ENCODE results near the gene RELL2. TPM values are rescaled to one million over a fixed set of nuclear protein-coding genes. Genes with fewer than 3 reads are reported as not detected.

The RELL2 gene
- total RNA-seq, 1 experiment from 2014 or later = 13.3 TPM

GRCh38 chr5:141674747-141675146 is 38.0 kb downstream of the RELL2 start:
- ChIA-PET CTCF (no interaction called here), POLR2A (no interaction called here)
- intact Hi-C loops (cut with micrococcal nuclease; ENCODE audit: unreplicated experiment) (no loop called here), in situ Hi-C loops (cut with HindIII; ENCODE audit: low pct_unique_long_range_greater_than_20kb, low sequenced_read_pairs) (no loop called here)
- TF ChIP-seq TCF7L2 (IDR thresholded peaks at IDR 0.05; ENCODE audit: low read depth, low read length) = no peak
- ATAC-seq (no peak), DNase-seq (ENCODE audit: low read depth, low spot score) (no peak)
- Histone ChIP-seq H3K4me1 (ENCODE audit: control insufficient read depth, insufficient read depth, low read length) (no peaks in the 10 kb centered on the region), H3K4me3 (ENCODE audit: low read depth in 2 of 2, low read length in 2 of 2) (no peak overlapping the region), H3K36me3 (ENCODE audit: control insufficient read depth, insufficient read depth, low read length) (no peaks in the 10 kb centered on the region), H3K9me3 (ENCODE audit: control insufficient read depth, insufficient read depth, low read depth, low read length) (no peaks in the 10 kb centered on the region), H3K27ac (ENCODE audit: low read length) (no peak overlapping the region), H3K27me3 (ENCODE audit: control insufficient read depth, insufficient read depth, low read length) (no peaks in the 10 kb centered on the region)
- no TSS peak for BruUV-seq (replicated peaks)

DNA sequence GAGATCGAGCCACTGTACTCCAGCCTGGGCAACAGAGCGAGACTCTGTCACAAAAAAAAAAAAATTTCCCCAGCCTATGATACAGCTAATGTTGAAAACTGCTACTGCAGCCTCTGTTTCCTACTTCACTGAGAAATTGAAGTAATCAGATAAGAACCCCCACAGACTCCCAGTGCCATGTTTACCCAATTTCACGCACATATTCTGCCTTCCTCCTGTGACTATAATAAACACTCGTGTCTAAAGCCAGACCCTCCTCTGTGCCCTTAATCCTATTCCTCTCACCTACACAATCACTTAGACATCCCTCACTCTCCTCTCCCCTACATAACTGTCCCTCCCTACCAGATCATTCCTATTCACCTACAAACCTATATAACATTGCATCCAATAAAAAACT is 38.9 kb downstream of the RELL2 start:
- DNase-seq (ENCODE audit: low read depth, low spot score) = no peak
- Histone ChIP-seq H3K9me3 (ENCODE audit: control insufficient read depth, insufficient read depth, low read depth, low read length) (no peaks in the 10 kb centered on the region), H3K4me3 (ENCODE audit: low read depth in 2 of 2, low read length in 2 of 2) (no peak overlapping the region), H3K4me1 (ENCODE audit: control insufficient read depth, insufficient read depth, low read length) (no peaks in the 10 kb centered on the region), H3K36me3 (ENCODE audit: control insufficient read depth, insufficient read depth, low read length) (no peaks in the 10 kb centered on the region), H3K27ac (ENCODE audit: low read length) (no peak overlapping the region), H3K27me3 (ENCODE audit: control insufficient read depth, insufficient read depth, low read length) (no peaks in the 10 kb centered on the region)
- ChIA-PET POLR2A (no interaction called here), CTCF (no interaction called here)
- TF ChIP-seq, protein P1, sequence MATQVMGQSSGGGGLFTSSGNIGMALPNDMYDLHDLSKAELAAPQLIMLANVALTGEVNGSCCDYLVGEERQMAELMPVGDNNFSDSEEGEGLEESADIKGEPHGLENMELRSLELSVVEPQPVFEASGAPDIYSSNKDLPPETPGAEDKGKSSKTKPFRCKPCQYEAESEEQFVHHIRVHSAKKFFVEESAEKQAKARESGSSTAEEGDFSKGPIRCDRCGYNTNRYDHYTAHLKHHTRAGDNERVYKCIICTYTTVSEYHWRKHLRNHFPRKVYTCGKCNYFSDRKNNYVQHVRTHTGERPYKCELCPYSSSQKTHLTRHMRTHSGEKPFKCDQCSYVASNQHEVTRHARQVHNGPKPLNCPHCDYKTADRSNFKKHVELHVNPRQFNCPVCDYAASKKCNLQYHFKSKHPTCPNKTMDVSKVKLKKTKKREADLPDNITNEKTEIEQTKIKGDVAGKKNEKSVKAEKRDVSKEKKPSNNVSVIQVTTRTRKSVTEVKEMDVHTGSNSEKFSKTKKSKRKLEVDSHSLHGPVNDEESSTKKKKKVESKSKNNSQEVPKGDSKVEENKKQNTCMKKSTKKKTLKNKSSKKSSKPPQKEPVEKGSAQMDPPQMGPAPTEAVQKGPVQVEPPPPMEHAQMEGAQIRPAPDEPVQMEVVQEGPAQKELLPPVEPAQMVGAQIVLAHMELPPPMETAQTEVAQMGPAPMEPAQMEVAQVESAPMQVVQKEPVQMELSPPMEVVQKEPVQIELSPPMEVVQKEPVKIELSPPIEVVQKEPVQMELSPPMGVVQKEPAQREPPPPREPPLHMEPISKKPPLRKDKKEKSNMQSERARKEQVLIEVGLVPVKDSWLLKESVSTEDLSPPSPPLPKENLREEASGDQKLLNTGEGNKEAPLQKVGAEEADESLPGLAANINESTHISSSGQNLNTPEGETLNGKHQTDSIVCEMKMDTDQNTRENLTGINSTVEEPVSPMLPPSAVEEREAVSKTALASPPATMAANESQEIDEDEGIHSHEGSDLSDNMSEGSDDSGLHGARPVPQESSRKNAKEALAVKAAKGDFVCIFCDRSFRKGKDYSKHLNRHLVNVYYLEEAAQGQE (IDR thresholded peaks at IDR 0.05; ENCODE audit: insufficient read depth in 1 of 2, low read depth in 2 of 2, low read length in 1 of 2) = no peak
- TF ChIP-seq POLR2AphosphoS5 (IDR thresholded peaks at IDR 0.05; ENCODE audit: low read depth, low read length) (no peak), TCF7L2 (IDR thresholded peaks at IDR 0.05; ENCODE audit: low read depth, low read length) (no peak), SIN3A (IDR thresholded peaks at IDR 0.05; ENCODE audit: borderline replicate concordance, insufficient read depth, low read depth, low read length) (no peak)
- TF ChIP-seq, protein P2, sequence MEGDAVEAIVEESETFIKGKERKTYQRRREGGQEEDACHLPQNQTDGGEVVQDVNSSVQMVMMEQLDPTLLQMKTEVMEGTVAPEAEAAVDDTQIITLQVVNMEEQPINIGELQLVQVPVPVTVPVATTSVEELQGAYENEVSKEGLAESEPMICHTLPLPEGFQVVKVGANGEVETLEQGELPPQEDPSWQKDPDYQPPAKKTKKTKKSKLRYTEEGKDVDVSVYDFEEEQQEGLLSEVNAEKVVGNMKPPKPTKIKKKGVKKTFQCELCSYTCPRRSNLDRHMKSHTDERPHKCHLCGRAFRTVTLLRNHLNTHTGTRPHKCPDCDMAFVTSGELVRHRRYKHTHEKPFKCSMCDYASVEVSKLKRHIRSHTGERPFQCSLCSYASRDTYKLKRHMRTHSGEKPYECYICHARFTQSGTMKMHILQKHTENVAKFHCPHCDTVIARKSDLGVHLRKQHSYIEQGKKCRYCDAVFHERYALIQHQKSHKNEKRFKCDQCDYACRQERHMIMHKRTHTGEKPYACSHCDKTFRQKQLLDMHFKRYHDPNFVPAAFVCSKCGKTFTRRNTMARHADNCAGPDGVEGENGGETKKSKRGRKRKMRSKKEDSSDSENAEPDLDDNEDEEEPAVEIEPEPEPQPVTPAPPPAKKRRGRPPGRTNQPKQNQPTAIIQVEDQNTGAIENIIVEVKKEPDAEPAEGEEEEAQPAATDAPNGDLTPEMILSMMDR (IDR thresholded peaks at IDR 0.05) = no peak
- intact Hi-C loops (cut with micrococcal nuclease; ENCODE audit: unreplicated experiment) = no loop called here
- BruUV-seq (replicated peaks) = no TSS peak
- ATAC-seq = no peak
- in situ Hi-C loops (cut with HindIII; ENCODE audit: low pct_unique_long_range_greater_than_20kb, low sequenced_read_pairs) = no loop called here

DNA sequence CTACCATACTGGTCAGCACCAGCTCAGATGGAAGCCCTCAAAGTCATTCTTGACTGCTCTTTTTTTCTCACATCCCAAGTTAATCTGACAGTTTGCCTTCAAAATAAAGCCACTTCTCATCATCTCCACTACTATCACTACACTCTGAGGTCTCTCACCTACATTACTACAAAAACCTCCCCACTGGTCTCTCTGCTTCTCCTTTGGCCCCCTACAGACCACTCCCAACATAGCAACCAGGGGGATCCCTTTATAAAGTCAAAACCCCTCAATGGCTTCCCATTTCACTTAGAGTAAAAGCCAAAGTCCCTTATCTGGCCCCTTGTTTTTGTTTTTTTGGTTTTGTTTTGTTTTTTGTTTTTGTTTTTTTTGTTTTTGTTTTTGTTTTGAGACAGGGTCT is 40.6 kb downstream of the RELL2 start:
- H3K27me3 ChIP-seq (ENCODE audit: control insufficient read depth, insufficient read depth, low read length) = no peaks in the 10 kb centered on the region
- in situ Hi-C loops (cut with HindIII; ENCODE audit: low pct_unique_long_range_greater_than_20kb, low sequenced_read_pairs) = no loop called here

More for the DNA sequence above, 40.6 kb downstream of the RELL2 start:
- H3K4me3 ChIP-seq (ENCODE audit: low read depth in 2 of 2, low read length in 2 of 2) = no peak overlapping the region
- peaks cover 8% of the 10 kb centered on the region for H3K4me1 ChIP-seq (ENCODE audit: control insufficient read depth, insufficient read depth, low read length)
- no peak for DNase-seq (ENCODE audit: low read depth, low spot score)
- no peak for TF ChIP-seq POLR2AphosphoS5 (IDR thresholded peaks at IDR 0.05; ENCODE audit: low read depth, low read length)
- TF ChIP-seq TCF7L2 (IDR thresholded peaks at IDR 0.05; ENCODE audit: low read depth, low read length) = no peak
- TF ChIP-seq, protein P1 (IDR thresholded peaks at IDR 0.05; ENCODE audit: insufficient read depth in 1 of 2, low read depth in 2 of 2, low read length in 1 of 2) = no peak
- H3K27ac ChIP-seq (ENCODE audit: low read length) = no peak overlapping the region
- no peaks in the 10 kb centered on the region for H3K36me3 ChIP-seq (ENCODE audit: control insufficient read depth, insufficient read depth, low read length)
- CTCF ChIA-PET = interaction anchor here (0.5 kb wide), 1 partner anchor 299 kb away, joined by 3 read pairs; no protein-coding TSS in a partner anchor
- H3K9me3 ChIP-seq (ENCODE audit: control insufficient read depth, insufficient read depth, low read depth, low read length) = no peaks in the 10 kb centered on the region
- ATAC-seq = no peak
- intact Hi-C loops (cut with micrococcal nuclease; ENCODE audit: unreplicated experiment) = no loop called here
- BruUV-seq (replicated peaks) = no TSS peak
- POLR2A ChIA-PET = no interaction called here
